HG03103 (cell line): ENCODE measurements around the gene LINC00237.

Source experiments
- ATAC-seq: cut with Tn5 transposase; IDR thresholded peaks from one replicate; pipeline ENCODE4 v1.9.1; 2021; ENCODE audit warnings: low read depth; ENCODE audit not compliant: unreplicated experiment

LINC00237 gene

DNA sequence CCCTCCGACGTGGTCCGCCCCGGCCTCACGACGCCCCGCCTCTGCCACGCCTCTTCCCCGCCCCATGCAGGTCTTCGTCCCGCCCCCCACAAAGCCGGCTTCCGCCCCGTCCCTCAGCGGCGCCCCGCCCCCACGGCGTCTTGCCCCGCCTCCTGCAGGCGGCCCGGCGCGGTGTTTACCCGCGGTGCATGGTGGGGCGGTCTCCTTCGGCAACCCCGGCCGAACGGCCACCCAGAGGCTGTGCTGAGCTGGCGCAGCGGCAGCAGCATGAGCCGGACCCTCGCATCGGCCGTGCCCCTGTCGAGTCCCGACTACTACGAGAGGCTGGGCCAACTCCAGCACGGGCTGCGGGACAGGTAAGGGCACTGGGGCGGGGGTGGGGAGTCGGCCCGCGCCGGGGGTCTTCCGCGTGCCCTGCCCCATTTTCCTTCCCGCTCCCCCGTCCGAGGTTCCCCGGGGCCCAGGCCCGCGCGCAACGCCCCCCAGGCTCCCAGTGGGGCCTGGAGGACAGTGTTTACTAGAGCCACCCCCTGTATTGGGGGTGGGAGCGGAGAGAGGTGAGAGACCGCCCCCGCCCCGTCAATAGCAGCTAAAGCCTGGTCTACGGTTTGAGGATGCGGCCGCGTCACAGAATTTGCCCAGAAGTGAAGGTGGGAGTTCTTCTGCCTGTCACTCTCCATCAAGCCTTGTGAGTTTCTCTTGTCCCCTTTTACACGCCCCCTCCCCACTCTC lies 19.9 kb upstream of the LINC00237 start, which contains the start of gene KIZ:
Gene KIZ (plus strand): TSS at position 234 of the 732 bp plus-strand sequence. CDS start 34 bp downstream, at position 268.
- peak; percentile 97 for ATAC-seq

DNA sequence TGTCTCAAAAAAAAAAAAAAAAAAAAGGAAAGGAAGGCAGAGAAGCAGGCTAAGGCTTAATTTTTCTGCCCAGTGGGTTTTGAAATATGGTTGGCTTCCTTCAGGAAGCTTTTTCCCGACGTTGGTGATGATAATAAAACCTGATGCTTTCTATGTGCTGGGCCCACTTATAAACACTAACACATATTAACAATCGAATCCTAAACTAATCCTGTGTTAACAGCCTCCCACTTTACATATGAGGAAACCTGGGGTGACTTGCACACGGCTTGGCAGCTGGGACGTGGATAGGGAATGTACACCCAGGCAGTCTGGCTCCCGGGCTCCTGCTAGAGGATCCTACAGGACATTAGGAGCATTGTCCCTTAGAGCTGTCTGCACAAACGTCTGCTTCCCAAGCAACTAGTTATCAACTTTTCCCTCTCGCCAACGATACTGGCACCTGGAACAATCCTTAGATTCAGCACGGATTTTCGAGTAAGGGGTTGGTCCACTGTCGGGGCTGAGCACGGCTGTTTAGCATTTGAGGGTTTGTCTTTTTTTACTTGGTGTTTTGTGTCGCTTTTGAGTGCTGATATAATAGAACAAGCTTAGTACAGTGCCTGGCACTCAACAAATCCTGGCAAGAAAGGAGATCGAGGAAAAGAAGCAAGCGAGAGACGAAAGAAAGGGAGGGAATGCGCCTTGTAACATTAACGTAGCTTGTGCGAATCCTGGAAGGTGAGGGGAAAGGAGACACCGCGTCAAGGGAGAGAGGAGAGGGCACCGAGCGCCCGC lies 19.1 kb upstream of the LINC00237 start:
- peak; percentile 22 for ATAC-seq

DNA sequence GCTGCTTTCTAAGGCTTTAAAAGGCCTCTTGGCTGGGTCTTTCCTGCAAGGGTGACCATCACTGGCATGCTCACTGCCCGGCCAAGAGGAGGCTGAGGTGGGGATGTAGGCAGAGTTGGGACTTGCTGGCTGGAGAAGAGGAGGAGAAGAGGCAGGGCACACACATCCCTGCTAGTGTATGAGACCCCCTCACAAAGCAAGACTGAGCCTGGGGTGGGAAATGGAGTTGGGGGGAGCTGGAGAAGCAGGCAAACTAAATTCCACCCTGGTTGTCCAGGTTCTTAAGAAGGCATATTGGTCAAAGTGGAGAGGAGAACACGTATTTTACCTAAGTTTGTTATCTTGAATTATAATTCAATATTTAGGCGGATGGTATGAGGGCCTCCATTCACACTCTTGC lies 18.0 kb upstream of the LINC00237 start:
- ATAC-seq = no peak

DNA sequence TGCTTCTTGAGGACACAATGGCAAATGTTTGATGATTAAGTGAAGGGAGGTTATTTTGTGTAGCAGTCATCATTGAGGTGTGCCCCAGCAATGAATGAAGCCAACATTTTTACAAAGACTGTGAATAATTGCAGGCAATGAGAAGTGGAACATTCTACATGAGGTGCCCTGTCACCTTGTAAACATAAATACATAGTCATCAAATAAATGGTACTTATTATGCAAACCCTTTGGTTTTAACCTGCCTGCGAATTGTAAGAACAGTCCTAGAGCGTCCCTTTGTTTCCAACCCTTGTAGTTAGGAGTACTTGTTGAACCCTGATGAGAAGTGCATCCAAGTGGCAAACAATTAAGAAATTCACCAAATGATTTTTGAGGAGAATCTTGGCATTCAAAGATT lies 12.6 kb upstream of the LINC00237 start:
- ATAC-seq = no peak

DNA sequence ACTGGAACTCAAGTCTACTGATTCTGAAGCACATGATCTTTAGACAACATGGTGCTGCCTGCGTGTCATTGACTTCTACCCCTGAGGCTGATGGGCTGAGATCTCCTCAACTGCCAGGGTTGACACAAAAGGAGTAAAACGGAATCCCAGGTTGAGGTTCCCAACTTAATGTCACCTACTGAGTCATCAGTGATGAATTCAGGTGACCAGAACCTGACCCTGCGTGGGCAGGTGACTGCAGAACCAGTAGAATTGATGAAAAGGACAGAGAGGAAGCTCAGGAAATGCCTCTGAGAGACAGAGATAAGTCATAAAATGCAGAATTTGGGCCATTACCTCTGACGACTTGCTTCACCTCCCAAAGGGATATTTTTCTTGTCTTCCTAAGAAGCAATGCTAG lies 12.0 kb upstream of the LINC00237 start:
- no peak for ATAC-seq

DNA sequence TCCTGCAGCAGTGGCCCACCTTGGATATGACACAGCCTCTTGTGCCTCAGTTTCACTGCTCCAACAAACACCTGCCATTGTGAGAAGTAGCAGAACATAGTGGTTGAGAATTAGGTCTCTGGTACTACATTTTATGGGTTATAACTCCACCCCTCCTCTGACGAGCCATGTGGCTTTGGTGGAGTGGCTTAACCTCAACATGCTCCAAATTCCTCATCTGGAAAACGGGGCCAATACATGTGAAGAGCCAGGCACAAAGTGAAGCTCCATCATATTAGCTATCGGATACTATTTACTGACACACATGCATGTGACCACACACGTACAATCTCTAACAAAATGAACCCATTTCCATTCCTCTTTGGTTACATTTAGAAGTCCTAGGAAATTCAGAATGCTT lies 11.4 kb upstream of the LINC00237 start:
- no peak for ATAC-seq

DNA sequence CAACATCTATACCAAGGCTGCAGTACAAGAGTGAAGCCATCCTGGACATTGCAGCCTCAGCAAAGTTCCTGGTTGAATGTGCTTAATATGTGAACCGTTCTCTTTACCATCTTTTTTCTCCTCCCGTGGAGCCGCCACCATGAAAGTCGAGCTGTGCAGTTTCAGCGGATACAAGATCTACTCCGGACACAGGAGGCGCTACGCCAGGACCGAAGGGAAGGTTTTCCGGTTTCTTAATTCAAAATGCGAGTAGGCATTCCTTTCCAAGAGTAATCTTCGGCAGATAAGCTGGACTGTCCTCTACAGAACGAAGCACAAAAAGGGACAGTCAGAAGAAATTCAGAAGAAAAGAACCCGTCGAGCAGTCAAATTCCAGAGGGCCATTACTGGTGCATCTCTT lies 8.4 kb upstream of the LINC00237 start:
- no peak for ATAC-seq

DNA sequence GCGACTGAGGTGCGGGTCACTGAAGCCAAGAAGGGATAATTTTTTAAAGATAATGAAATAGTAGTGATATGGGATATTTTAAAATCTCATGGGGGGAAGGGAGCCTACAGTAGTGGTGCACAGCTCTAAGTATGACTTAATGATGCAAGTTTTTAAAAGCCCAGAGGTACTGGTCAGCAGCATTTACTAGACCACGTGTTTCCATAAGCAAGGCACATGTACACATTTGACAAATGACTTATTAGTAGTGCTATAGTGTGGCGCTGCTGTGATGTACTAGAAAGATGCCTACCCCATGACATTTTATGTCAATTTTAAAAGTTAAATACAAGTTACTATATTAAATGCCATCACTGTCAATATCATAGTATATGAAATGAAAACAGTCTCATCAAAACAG lies 7.5 kb upstream of the LINC00237 start:
- no peak for ATAC-seq

DNA sequence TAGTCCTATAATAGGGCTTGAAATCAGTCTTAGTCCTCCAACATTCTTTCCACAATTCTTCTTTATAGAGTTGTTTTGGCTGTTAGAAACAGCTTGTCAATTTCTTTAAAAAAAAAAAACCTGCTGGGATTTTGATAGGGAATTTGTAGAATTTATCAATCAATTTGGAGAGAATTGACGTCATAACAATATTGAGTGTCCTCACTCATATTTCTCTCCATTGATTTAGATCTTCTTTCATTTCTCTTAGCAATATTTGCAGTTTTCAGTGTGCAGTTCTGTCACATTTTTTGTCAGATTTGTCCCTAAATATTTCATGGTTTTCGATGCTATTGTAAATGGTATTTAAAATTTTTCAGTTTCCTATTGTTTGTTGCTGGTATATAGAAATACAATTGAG lies 5.3 kb upstream of the LINC00237 start:
- ATAC-seq = no peak

DNA sequence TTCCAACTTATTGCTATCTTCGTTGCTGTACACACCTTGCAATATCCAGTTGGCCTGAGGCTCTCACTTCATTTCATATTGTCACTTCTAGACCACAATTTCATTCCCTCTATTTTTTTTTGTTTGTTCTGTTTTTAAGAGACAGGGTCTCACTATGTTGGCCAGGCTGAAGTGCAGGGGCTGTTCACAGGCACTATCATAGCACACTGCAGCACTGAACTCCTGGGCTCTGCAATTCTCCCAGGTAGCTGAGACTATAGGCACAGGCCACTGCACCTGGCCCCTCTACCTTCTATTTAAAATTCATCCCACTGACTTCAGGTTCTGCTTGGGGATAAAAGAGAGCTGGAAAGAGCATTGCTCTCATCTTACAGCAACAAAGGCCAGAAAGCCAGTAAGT lies 4.7 kb upstream of the LINC00237 start:
- no peak for ATAC-seq

DNA sequence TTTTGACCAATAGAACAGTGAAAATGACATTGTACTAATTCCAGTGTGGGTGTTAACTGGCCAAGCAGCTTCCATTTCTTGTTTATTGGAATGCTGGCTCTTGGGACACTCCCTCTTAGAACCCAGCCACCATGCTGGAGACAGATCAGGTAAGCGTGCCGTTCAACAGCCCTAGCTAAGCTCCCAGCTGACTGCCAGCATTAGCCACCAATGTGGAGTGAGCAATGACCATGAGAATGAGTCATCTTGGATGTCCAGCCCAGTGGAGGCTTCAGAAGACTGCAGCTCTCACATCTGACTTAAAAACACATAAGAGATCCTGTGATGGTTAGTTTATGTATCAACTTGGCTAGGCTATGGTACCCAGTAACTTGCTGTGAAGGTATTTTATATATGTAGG lies 3.0 kb upstream of the LINC00237 start:
- no peak for ATAC-seq

DNA sequence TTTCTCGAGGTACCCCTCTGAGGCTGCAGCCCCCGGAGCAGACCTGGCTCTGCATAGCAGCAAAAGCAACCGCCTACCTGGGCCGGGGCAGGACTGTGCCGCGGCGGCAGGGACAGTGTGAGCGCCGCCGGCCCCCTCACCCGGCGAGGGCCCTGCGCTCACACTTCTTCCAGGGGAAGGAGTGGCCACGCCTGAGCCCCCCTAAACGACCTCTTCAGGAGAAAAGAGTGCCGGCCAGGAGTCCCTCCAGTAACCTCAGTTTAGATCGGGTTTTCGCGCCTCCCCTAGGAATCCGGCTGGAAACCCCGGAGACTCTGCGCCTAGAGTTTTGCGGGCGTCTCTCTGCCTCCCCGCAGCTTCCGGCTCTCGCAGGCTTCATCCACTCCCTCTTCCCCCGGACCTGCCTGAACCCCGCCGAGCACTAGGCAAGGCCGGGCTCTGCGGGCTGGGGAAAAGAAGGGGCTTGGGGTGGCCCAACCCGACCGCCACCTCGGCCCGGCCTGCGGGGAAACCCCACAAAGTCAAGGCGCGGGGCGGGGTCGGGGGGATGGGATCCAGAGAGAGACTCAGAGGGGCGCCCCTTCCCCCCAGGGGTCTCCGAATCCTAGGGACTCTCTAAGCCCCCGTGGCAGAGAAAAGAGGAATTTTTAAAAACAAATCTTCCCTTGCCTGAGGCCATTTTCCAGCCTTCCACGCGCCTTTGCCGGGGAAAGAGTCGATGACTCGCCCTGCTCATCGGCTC lies 558 bp downstream of the LINC00237 start:
- ATAC-seq = no peak

DNA sequence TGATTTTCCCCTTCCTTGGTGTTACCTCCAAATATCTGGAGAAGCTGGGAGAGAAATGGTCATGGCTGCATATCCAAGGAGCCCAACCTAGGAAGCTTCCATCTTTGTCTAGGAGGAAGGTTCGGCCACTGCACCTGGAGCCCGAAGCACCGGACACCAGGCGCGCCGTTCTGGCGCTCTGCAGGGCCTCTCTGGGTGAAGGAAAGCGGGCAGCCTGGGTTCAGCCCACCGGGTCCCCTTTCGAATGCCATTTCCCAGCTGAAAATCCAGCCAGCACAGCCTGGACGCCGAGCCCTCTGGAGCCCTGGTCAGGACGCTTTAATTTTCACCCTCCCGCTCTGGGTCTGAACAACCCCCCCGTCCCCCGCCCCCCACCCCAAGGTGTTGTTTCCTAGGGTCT lies 1.2 kb downstream of the LINC00237 start:
- no peak for ATAC-seq

DNA sequence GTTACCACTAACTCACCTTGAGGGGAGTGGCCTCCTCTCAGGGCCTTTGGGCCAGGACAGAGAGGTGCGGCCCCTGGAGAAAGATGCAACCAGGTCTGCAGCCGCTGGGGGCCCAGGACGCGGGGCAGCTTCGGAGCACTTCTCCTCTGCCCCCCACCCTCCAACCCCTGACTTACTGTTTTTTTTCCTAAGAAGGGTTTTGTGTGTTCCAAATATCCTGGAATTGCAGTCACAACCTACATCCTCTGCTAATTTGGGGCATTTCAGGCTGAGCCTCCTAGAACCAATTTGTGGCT lies 1.7 kb downstream of the LINC00237 start:
- no peak for ATAC-seq

DNA sequence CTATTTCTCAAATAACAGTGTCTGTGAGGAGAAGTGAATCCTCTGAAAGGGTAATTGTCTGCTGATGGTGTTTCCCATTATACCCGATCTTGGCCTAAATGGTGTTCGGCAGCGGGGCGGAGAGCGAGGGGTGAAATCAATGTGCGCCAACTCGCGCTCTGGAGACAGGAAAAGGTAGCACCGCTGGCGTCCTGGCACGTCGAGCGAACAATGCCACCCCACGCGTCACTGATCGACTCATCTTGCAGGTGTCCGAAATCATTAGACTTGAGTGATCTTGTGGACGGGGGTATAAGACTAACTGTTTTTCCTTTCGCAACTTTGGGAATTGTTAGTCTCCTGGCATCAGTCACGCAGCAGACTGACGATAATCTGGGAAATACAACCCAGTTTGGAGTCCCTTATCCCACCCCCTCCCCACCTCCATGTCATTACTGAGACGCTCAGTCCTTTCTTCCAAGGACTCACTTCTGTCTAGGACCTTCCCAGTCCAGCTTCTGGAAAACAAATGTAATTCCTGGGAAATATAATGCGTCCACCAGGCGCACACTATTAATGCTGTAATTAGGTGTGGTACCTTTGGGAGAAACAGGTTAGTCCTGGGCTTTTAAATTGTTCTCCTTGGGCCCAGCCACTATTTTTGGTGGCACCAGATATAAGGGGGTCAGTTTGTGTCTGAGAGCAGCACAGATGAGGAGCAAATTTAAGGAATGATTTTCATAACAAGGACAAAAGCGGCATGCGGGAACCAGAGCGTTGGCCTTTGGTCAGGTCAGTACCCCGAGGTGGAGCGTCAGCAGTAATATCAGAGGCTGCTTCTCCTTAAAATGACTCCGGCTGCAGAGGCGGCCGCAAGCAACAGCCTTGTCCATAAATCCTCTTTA lies 2.3 kb downstream of the LINC00237 start:
- ATAC-seq = no peak

DNA sequence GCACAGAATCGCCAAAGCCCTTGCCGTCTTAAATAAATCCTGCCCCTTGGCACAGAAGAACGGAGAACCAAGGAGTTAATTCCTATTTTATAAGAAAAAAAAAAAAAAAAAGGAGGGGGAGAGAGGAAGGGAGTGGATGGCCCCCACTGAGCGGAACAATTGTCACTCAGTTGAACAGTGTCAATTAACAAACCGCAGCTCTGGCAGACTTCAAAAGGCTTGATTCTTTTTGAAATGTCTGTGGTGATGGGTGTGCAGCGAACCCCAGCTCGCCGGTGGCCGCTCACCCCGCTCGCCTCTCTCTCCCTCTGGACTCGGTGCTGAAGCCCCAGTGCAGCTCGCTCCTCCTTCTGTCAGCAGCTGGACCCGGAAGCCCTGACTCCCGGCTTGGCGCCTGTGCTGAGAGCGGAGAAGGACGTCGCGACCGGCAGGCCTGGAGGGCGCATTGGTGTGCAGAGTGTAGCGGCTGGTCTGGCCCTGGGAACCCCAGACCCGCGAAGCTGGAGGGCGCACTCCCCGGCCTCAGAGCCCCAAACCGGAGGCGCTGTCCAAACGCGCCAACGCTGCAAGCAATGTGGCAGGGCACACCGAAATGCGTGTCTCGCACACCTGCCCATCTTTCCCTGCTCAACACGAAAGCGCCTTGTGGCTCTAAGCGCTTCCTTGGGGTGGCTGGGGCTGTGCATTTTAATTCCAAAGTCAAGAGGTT lies 3.4 kb downstream of the LINC00237 start:
- ATAC-seq = no peak

DNA sequence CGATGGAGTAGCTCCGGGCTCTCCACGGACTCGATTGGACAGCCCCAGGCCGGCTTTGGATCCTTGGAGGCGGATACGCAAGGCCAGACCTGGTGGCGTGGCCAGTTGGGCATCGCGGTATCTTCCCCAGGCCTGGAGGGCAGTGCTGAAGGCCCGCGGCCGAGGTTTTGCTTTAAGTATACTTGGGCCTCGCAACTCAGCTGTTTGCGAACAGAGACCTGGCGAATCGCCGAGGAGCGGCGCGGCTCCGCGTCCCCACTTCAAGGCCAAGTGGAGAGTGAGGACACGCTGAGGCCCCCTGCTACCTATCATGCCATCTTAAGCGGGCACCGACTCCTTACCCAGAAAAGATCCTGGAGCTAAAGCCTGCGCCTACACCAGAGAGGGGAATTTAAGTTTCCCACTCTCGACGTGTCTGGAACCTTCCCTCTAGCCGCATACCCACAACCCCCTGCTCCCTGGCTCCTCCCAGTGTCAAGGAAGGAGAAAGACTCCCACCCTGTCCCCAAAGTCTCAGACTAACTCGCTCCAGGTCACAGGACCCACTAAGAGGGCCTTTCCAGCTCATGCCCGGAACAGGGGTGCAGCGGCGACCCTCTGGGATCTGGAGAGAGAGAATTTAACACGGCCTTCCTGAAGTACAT lies 4.1 kb downstream of the LINC00237 start:
- ATAC-seq = no peak

DNA sequence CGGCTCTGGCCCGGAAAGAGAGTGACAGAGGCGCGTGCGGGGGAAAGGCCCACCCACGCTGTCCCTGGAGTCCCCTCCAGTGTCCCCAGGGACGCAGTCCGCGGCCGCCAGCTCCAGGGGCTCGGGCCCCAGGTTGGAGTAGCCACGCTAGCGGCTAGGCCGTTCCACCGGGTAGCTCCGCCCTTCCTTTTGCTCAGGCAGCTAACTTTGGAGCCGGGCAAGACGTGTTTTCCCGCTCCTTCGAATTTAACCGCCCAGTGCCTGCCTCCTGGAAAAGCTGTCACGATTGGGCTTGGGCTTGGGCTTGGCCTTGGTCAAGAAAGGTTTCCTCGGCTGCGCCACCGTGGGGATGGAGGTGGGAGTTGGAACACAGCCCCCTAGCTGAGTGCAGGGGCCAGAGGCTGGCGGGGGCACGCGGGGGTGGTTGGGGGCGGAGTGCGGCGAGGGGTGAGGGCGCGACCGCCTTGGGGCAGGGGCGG lies 4.7 kb downstream of the LINC00237 start:
- no peak for ATAC-seq
